ENCODE results near the gene BCL2L13. TPM values are rescaled to one million over a fixed set of nuclear protein-coding genes. Genes with fewer than 3 reads are reported as not detected.

Gene BCL2L13
- total RNA-seq, 1 donor from 2014 or later, result 69.0 TPM

GRCh38 chr22:17773606-17774205, 135.1 kb downstream of the BCL2L13 start:
- Histone ChIP-seq H3K4me3 (ENCODE audit: insufficient read depth, low read depth, low read length) (peak overlapping the region; percentile 78), H3K4me1 (ENCODE audit: insufficient read depth, low read length) (peaks cover 22% of the 10 kb centered on the region), H3K4me2 (ENCODE audit: low read length) (peak overlapping the region; percentile 99), H3K79me2 (ENCODE audit: insufficient read depth, low read length) (peaks cover 38% of the 10 kb centered on the region), H4K20me1 (ENCODE audit: insufficient read depth, low read length) (peaks cover 40% of the 10 kb centered on the region), H3K9me3 (ENCODE audit: insufficient read depth, low read depth, low read length) (no peaks in the 10 kb centered on the region), H3K9ac (ENCODE audit: low read length) (peak overlapping the region; percentile 80), H3K36me3 (ENCODE audit: insufficient read depth, low read length) (no peaks in the 10 kb centered on the region), H3K27me3 (ENCODE audit: insufficient read depth, low read length) (no peaks in the 10 kb centered on the region), H2AFZ (ENCODE audit: low read depth, low read length) (peak overlapping the region; percentile 68), H3K27ac (ENCODE audit: low read depth, low read length) (no peak overlapping the region)
- no peak for DNase-seq (ENCODE audit: low read depth)
- TF ChIP-seq EZH2 (IDR thresholded peaks at IDR 0.05; ENCODE audit: insufficient read depth, low read length) (no peak), CTCF (IDR thresholded peaks at IDR 0.05; ENCODE audit: insufficient read depth, low read depth, low read length) (no peak)
- no peak overlapping the region for H3K27ac Mint-ChIP-seq (ENCODE audit: unreplicated experiment)
- H3K4me3 Mint-ChIP-seq (ENCODE audit: unreplicated experiment), result peak overlapping the region; percentile 83
- no peaks in the 10 kb centered on the region for H3K9me3 Mint-ChIP-seq (ENCODE audit: unreplicated experiment)
- no peak for FAIRE-seq
- peaks cover 3% of the 10 kb centered on the region for H3K36me3 Mint-ChIP-seq (ENCODE audit: low read depth, unreplicated experiment)
- peaks cover 10% of the 10 kb centered on the region for H3K4me1 Mint-ChIP-seq (ENCODE audit: low read depth, unreplicated experiment)
- H3K27me3 Mint-ChIP-seq (ENCODE audit: low read depth, unreplicated experiment), result peaks cover 18% of the 10 kb centered on the region

GRCh38 chr22:17774206-17774925, 135.8 kb downstream of the BCL2L13 start, which contains the start of gene BID:
Gene BID (minus strand): TSS chr22:17774469. CDS start chr22:17750116, 24,353 bp downstream.
- DNase-seq (ENCODE audit: low read depth) (no peak), FAIRE-seq (no peak)
- Histone ChIP-seq H3K4me2 (ENCODE audit: low read length) (peak within 1 kb of the TSS; percentile 99), H3K36me3 (ENCODE audit: insufficient read depth, low read length) (no peaks in the 10 kb centered on the region), H3K4me3 (ENCODE audit: insufficient read depth, low read depth, low read length) (peak within 1 kb of the TSS; percentile 78), H3K27ac (ENCODE audit: low read depth, low read length) (no peak within 1 kb of the TSS), H3K79me2 (ENCODE audit: insufficient read depth, low read length) (peaks cover 34% of the 10 kb centered on the region), H2AFZ (ENCODE audit: low read depth, low read length) (peak within 1 kb of the TSS; percentile 85), H4K20me1 (ENCODE audit: insufficient read depth, low read length) (peaks cover 37% of the 10 kb centered on the region), H3K9ac (ENCODE audit: low read length) (peak within 1 kb of the TSS; percentile 80), H3K27me3 (ENCODE audit: insufficient read depth, low read length) (no peaks in the 10 kb centered on the region), H3K4me1 (ENCODE audit: insufficient read depth, low read length) (peaks cover 22% of the 10 kb centered on the region), H3K9me3 (ENCODE audit: insufficient read depth, low read depth, low read length) (no peaks in the 10 kb centered on the region)
- Mint-ChIP-seq H3K36me3 (ENCODE audit: low read depth, unreplicated experiment) (peaks cover 5% of the 10 kb centered on the region), H3K27me3 (ENCODE audit: low read depth, unreplicated experiment) (peaks cover 24% of the 10 kb centered on the region), H3K27ac (ENCODE audit: unreplicated experiment) (peak within 1 kb of the TSS; percentile 53), H3K4me3 (ENCODE audit: unreplicated experiment) (peak within 1 kb of the TSS; percentile 83), H3K9me3 (ENCODE audit: unreplicated experiment) (no peaks in the 10 kb centered on the region), H3K4me1 (ENCODE audit: low read depth, unreplicated experiment) (peaks cover 10% of the 10 kb centered on the region)
- no peak for TF ChIP-seq CTCF (IDR thresholded peaks at IDR 0.05; ENCODE audit: insufficient read depth, low read depth, low read length)
- TF ChIP-seq EZH2 (IDR thresholded peaks at IDR 0.05; ENCODE audit: insufficient read depth, low read length), result no peak
